22Rv1 (cell line): Measurements from ENCODE around the gene OR6K2.

Source experiments
- CTCF ChIP-seq: fragments of 450-650 bp; IDR thresholded peaks from 2 replicates; pipeline ENCODE4 v1.5.1; 2017; ENCODE audit warnings: mild to moderate bottlenecking
- ZFX ChIP-seq: fragments of 450-650 bp; IDR thresholded peaks from 2 replicates; pipeline ENCODE4 v1.6.1; 2017; ENCODE audit warnings: antibody characterized with exemption, borderline replicate concordance

- TF ChIP-seq CTCF (no peak), ZFX (no peak)
These were observed 45.9 kb downstream of the OR6K2 start for GRCh38 chr1:158654571-158654970.
